Neural cell (in vitro differentiated cells): ENCODE data around the gene MYH1.

Experiments
- EZH2 ChIP-seq: fragments of 200-600, 300-800 bp; shearing (Covaris generic), sonication (generic); IDR thresholded peaks from 2 replicates; pipeline ENCODE4 v1.6.1; 2014; ENCODE audit warnings: antibody characterized with exemption, low read length, borderline replicate concordance, mild to moderate bottlenecking; ENCODE audit not compliant: insufficient read depth, poor library complexity, severe bottlenecking
- POLR2AphosphoS5 ChIP-seq: IDR thresholded peaks from 2 replicates; pipeline ENCODE4 v1.6.1; 2012
- TF ChIP-seq, protein P1 (sequence below): fragments of 450-650 bp; IDR thresholded peaks from 2 replicates; pipeline ENCODE4 v1.5.1; 2014; ENCODE audit warnings: antibody characterized with exemption, mild to moderate bottlenecking, moderate library complexity; ENCODE audit not compliant: poor library complexity, severe bottlenecking

DNA sequence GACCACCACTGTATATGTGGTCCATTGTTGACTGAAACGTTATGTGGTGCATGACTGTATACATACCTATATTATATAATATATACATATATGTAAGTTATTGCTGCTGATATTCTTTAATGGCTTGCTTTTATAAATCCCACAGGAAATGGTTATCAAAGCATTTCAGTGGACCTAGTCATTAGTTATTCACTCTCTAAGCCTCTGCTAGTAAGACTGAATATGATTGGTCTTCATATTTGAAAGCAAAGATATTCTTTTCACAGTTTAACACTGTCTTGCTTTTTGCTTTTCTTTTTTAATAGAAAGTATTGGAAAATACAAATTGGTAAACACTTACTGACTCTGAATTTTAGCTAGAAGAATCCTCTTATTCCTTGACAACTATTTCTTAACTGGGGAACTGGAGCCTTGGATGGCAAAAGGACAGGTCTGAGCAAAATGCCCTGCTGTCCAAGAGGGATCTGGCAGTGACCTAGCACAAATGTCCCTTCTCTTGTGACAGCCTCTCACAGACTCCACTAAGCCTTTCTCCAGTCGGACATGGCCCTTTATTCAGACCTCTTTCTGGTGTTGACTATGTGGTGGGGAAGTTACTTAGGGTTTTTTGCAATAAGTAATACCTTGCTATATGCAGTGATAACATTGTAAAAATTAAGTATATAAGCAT, 45.8 kb upstream of the MYH1 start:
- TF ChIP-seq, protein P1, sequence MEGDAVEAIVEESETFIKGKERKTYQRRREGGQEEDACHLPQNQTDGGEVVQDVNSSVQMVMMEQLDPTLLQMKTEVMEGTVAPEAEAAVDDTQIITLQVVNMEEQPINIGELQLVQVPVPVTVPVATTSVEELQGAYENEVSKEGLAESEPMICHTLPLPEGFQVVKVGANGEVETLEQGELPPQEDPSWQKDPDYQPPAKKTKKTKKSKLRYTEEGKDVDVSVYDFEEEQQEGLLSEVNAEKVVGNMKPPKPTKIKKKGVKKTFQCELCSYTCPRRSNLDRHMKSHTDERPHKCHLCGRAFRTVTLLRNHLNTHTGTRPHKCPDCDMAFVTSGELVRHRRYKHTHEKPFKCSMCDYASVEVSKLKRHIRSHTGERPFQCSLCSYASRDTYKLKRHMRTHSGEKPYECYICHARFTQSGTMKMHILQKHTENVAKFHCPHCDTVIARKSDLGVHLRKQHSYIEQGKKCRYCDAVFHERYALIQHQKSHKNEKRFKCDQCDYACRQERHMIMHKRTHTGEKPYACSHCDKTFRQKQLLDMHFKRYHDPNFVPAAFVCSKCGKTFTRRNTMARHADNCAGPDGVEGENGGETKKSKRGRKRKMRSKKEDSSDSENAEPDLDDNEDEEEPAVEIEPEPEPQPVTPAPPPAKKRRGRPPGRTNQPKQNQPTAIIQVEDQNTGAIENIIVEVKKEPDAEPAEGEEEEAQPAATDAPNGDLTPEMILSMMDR, result no peak
- TF ChIP-seq EZH2 (no peak), POLR2AphosphoS5 (no peak)
